Left renal pelvis (tissue), 4 donors: ENCODE measurements around the gene GPC6. TPM values are rescaled to one million over a fixed set of nuclear protein-coding genes. Genes with fewer than 3 reads are reported as not detected.

Experiments used
- DNase-seq, 4 donors: peaks; one replicate each; pipeline ENCODE4 v3.0.0-alpha.2; 2013; ENCODE audit warnings: low read depth in 4 of 4, low spot score in 3 of 4
- polyA plus RNA-seq, 4 donors: library from polyadenylated mRNA; unstranded; fragments of 120-200 nt; gene quantifications; one replicate each; pipeline ENCODE4 v1.2.1, GENCODE V29; 2013; ENCODE audit not compliant: insufficient read length in 4 of 4

The GPC6 gene
- polyA plus RNA-seq, 4 donors, result 49.8 to 74.4 (median 65.2) TPM

GRCh38 chr13:93361703-93362102 is 135.1 kb downstream of the GPC6 start:
- DNase-seq, result no peak

GRCh38 chr13:93364166-93364565 is 137.6 kb downstream of the GPC6 start:
- DNase-seq, result no peak

GRCh38 chr13:93368296-93368695 is 141.7 kb downstream of the GPC6 start:
- no peak for DNase-seq

GRCh38 chr13:93368718-93369117 is 142.1 kb downstream of the GPC6 start:
- DNase-seq, result no peak

GRCh38 chr13:93372856-93373255 is 146.2 kb downstream of the GPC6 start:
- DNase-seq, result no peak

- DNase-seq, result no peak
Observed at GRCh38 chr13:93375491-93375890, 148.9 kb downstream of the GPC6 start.

- no peak for DNase-seq
Observed at GRCh38 chr13:93377196-93377595, 150.6 kb downstream of the GPC6 start.

GRCh38 chr13:93378184-93378583 is 151.6 kb downstream of the GPC6 start:
- DNase-seq, result no peak

- DNase-seq, result no peak
Observed at GRCh38 chr13:93386116-93386515, 159.5 kb downstream of the GPC6 start.

GRCh38 chr13:93388701-93389100 is 162.1 kb downstream of the GPC6 start:
- no peak for DNase-seq

- no peak for DNase-seq
Observed at GRCh38 chr13:93397619-93398018, 171.0 kb downstream of the GPC6 start.

GRCh38 chr13:93398167-93399035 is 171.8 kb downstream of the GPC6 start:
- no peak for DNase-seq

GRCh38 chr13:93399212-93399611 is 172.6 kb downstream of the GPC6 start:
- no peak for DNase-seq

GRCh38 chr13:93406136-93406535 is 179.5 kb downstream of the GPC6 start:
- DNase-seq, result no peak

- DNase-seq, result no peak
Observed at GRCh38 chr13:93407551-93407950, 180.9 kb downstream of the GPC6 start.

GRCh38 chr13:93409001-93409400 is 182.4 kb downstream of the GPC6 start:
- DNase-seq, result no peak

GRCh38 chr13:93409816-93410215 is 183.2 kb downstream of the GPC6 start:
- no peak for DNase-seq

- DNase-seq, result no peak
Observed at GRCh38 chr13:93411186-93411680, 184.6 kb downstream of the GPC6 start.

GRCh38 chr13:93412676-93413075 is 186.1 kb downstream of the GPC6 start:
- peak in 1 of 4 donors; percentile 26 for DNase-seq

- no peak for DNase-seq
Observed at GRCh38 chr13:93413972-93414717, 187.5 kb downstream of the GPC6 start.

GRCh38 chr13:93416736-93417355 is 190.2 kb downstream of the GPC6 start:
- no peak for DNase-seq
